OCI-LY3 (cell line): ENCODE measurements around the gene SOX18.

Experiments
- CTCF ChIP-seq: fragments of 200-600, 300-600 bp; sonication (generic); IDR thresholded peaks from 2 replicates; pipeline ENCODE4 v1.5.1; 2014; ENCODE audit warnings: antibody characterized with exemption, low read length, low read depth
- EZH2phosphoT487 ChIP-seq: fragments of 200-600 bp; shearing (Covaris generic); IDR thresholded peaks from 2 replicates; pipeline ENCODE4 v1.6.1; 2018; ENCODE audit warnings: antibody characterized with exemption, mixed run types, low read depth

GRCh38 chr20:64062276-64062595 lies 12.8 kb upstream of the SOX18 start:
- no peak for TF ChIP-seq CTCF
- no peak for TF ChIP-seq EZH2phosphoT487
